Gastrocnemius medialis (tissue), 4 donors: ENCODE data around the gene SEPTIN14.

ENCODE experiments used
- POLR2A ChIP-seq, 2 donors: fragments of 450-650 bp; IDR thresholded peaks; one replicate each; pipeline ENCODE4 v1.6.1; 2017; ENCODE audit warnings: antibody characterized with exemption in 2 of 2, mild to moderate bottlenecking in 2 of 2, moderate library complexity in 2 of 2
- TF ChIP-seq, protein P1 (sequence below), 5 experiments: fragments of 450-650 bp in 3 of 5; fragments of 200-600 bp in 2 of 5; sonication (generic) in 2 of 5; IDR thresholded peaks in 4 of 5; conservative IDR thresholded peaks in 1 of 5; 1 replicate in 4 of 5; 2 replicates in 1 of 5; pipeline ENCODE4 v1.5.1; 2016 to 2019; ENCODE audit warnings: antibody characterized with exemption in 5 of 5, mild to moderate bottlenecking in 3 of 5, moderate library complexity in 3 of 5

DNA sequence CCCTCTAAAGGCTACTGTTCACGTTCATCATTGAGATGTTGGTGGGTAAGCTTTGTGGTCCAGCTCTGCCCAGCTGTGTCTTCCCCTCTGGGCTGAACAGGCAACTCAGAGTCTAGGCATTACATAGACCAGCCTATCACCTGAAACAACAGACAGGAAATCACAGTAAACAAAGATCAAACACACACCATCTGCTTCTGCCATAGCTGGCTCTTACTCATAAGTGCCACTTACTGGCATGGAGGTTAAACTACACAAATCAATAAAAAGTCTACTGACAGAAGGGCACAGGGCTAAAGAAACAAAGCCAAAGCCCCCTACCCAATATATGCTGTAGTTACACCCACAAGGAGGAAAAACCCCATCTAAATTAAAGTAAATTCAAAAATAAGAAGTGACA is 35.0 kb downstream of the SEPTIN14 start:
- TF ChIP-seq, protein P1, sequence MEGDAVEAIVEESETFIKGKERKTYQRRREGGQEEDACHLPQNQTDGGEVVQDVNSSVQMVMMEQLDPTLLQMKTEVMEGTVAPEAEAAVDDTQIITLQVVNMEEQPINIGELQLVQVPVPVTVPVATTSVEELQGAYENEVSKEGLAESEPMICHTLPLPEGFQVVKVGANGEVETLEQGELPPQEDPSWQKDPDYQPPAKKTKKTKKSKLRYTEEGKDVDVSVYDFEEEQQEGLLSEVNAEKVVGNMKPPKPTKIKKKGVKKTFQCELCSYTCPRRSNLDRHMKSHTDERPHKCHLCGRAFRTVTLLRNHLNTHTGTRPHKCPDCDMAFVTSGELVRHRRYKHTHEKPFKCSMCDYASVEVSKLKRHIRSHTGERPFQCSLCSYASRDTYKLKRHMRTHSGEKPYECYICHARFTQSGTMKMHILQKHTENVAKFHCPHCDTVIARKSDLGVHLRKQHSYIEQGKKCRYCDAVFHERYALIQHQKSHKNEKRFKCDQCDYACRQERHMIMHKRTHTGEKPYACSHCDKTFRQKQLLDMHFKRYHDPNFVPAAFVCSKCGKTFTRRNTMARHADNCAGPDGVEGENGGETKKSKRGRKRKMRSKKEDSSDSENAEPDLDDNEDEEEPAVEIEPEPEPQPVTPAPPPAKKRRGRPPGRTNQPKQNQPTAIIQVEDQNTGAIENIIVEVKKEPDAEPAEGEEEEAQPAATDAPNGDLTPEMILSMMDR (IDR thresholded peaks at IDR 0.05 in 4 of 5, conservative IDR thresholded peaks at IDR 0.05 in 1 of 5) = no peak
- no peak for TF ChIP-seq POLR2A (IDR thresholded peaks at IDR 0.05)
